Vagina (tissue), 2 donors: ENCODE measurements around the gene CLK2.

ENCODE experiments used
- CTCF ChIP-seq, 3 experiments: fragments of 450-650 bp in 2 of 3; fragments of 200-600 bp in 1 of 3; sonication (generic) in 1 of 3; IDR thresholded peaks; one replicate each; pipeline ENCODE4 v1.5.1; 2017 to 2019; ENCODE audit warnings: antibody characterized with exemption in 3 of 3, mild to moderate bottlenecking in 2 of 3, moderate library complexity in 2 of 3
- POLR2AphosphoS5 ChIP-seq, 2 donors: sonication (generic); formaldehyde crosslinking; IDR thresholded peaks; one replicate each; pipeline ENCODE4 v1.9.0; 2017; ENCODE audit warnings: antibody characterized with exemption in 2 of 2, mild to moderate bottlenecking in 2 of 2, low read depth in 1 of 2; ENCODE audit not compliant: insufficient read depth in 1 of 2

- no peak for TF ChIP-seq CTCF (IDR thresholded peaks at IDR 0.05)
- TF ChIP-seq POLR2AphosphoS5 (IDR thresholded peaks at IDR 0.05; ENCODE audit: insufficient read depth in 1 of 2, low read depth in 1 of 2), result no peak
Observed at GRCh38 chr1:155253797-155254196, 19.5 kb downstream of the CLK2 start.
